Endothelial cell of umbilical vein (primary cell): ENCODE measurements around the gene STOX1. TPM values are rescaled to one million over a fixed set of nuclear protein-coding genes. Genes with fewer than 3 reads are reported as not detected.

Experiments
- BruUV-seq: library from RNA; stranded (reverse); fragments of 400-500 nt; replicated peaks from 2 replicates; lab custom pipeline; 2021; lab: Mats Ljungman, UMichigan
- CTCF ChIA-PET: fragments of 300-600, 350-600 bp; sonication (Branson Sonifier 250); formaldehyde crosslinking; loops from one replicate; lab custom pipeline; 2021; ENCODE audit warnings: antibody characterized with exemption, inconsistent platforms; lab: Charles Lee
- POLR2A ChIA-PET: fragments of 300-600, 350-600 bp; sonication (Branson Sonifier 250); formaldehyde crosslinking; loops from one replicate; lab custom pipeline; 2021; ENCODE audit warnings: antibody characterized with exemption, inconsistent platforms; lab: Charles Lee
- DNase-seq: peaks from one replicate; pipeline ENCODE4 v3.0.0-alpha.2; 2011; ENCODE audit warnings: low read depth, low spot score
- FAIRE-seq: peaks from 2 replicates; lab custom pipeline; 2011; peaks lifted over from hg19 to GRCh38; lab: Jason Lieb, UNC
- H2AFZ ChIP-seq: 2 replicates; pipeline ENCODE4 v1.6.0; 2012; ENCODE audit warnings: low read depth, low read length, control low read depth, inconsistent platforms
- H3K27ac ChIP-seq: 2 replicates; pipeline ENCODE4 v1.5.1; 2011; ENCODE audit warnings: low read depth, mild to moderate bottlenecking, control low read depth, low read length, moderate library complexity; ENCODE audit not compliant: insufficient read depth
- H3K27me3 ChIP-seq, 2 experiments: 2 replicates each; pipeline versions ENCODE4 v1.6.0 to v1.6.1; 2011; ENCODE audit warnings: low read length in 2 of 2, mixed read lengths in 1 of 2; ENCODE audit not compliant: control insufficient read depth in 2 of 2, insufficient read depth in 2 of 2
- H3K36me3 ChIP-seq, 2 experiments: 2 replicates in 1 of 2; 3 replicates in 1 of 2; pipeline ENCODE4 v1.5.1; 2011; ENCODE audit warnings: low read length in 2 of 2, mild to moderate bottlenecking in 1 of 2, moderate library complexity in 1 of 2; ENCODE audit not compliant: control insufficient read depth in 2 of 2, insufficient read depth in 2 of 2; ENCODE audit errors: extremely low read depth in 1 of 2
- H3K4me1 ChIP-seq: 3 replicates; pipeline ENCODE4 v1.5.1; 2011; ENCODE audit warnings: mild to moderate bottlenecking, low read length; ENCODE audit not compliant: control insufficient read depth, insufficient read depth; ENCODE audit errors: extremely low read depth
- H3K4me2 ChIP-seq: 2 replicates; pipeline ENCODE4 v1.6.1; 2011; ENCODE audit warnings: low read length, control low read depth, mixed read lengths; ENCODE audit not compliant: insufficient read depth
- H3K4me3 ChIP-seq, 3 experiments: fragments of 200-600 bp in 1 of 3; sonication (generic), shearing (Covaris generic) in 1 of 3; replicated peaks in 1 of 3; 2 replicates each; pipeline ENCODE4 v1.5.1; 2011 to 2016; ENCODE audit warnings: control low read depth in 3 of 3, low read length in 3 of 3, mild to moderate bottlenecking in 2 of 3, inconsistent platforms in 1 of 3, low read depth in 1 of 3, moderate library complexity in 1 of 3; ENCODE audit not compliant: insufficient read depth in 1 of 3
- H3K79me2 ChIP-seq: 2 replicates; pipeline ENCODE4 v1.6.0; 2012; ENCODE audit warnings: low read length, inconsistent platforms; ENCODE audit not compliant: control insufficient read depth, insufficient read depth
- H3K9ac ChIP-seq: replicated peaks from 2 replicates; pipeline ENCODE3; 2011; ENCODE audit warnings: low read length, control low read depth; ENCODE audit not compliant: insufficient read depth; ENCODE audit errors: extremely low read depth
- H3K9me1 ChIP-seq: replicated peaks from 3 replicates; pipeline ENCODE4 v1.6.0; 2011; ENCODE audit warnings: mild to moderate bottlenecking, low read length; ENCODE audit not compliant: control insufficient read depth, insufficient read depth; ENCODE audit errors: extremely low read depth
- H3K9me3 ChIP-seq: replicated peaks from 2 replicates; pipeline ENCODE4 v1.5.1; 2012; ENCODE audit warnings: low read length, inconsistent platforms; ENCODE audit not compliant: control insufficient read depth, insufficient read depth
- H4K20me1 ChIP-seq: replicated peaks from 2 replicates; pipeline ENCODE3; 2011; ENCODE audit warnings: mild to moderate bottlenecking, low read length; ENCODE audit not compliant: control insufficient read depth, insufficient read depth; ENCODE audit errors: extremely low read depth
- EZH2 ChIP-seq: IDR thresholded peaks from 2 replicates; pipeline ENCODE4 v1.6.1; 2012; ENCODE audit warnings: borderline replicate concordance, low read depth, mild to moderate bottlenecking, moderate library complexity, low read length, inconsistent platforms; ENCODE audit not compliant: severe bottlenecking
- FOS ChIP-seq: IDR thresholded peaks from 2 replicates; pipeline ENCODE4 v1.6.1; 2011; ENCODE audit warnings: mild to moderate bottlenecking, low read length, moderate library complexity, borderline replicate concordance; ENCODE audit not compliant: insufficient read depth
- GATA2 ChIP-seq: IDR thresholded peaks from 2 replicates; pipeline ENCODE4 v1.7.0; 2011; ENCODE audit warnings: low read depth, mild to moderate bottlenecking, moderate library complexity, mixed read lengths, low read length; ENCODE audit not compliant: insufficient read length, insufficient read depth
- JUN ChIP-seq: IDR thresholded peaks from 2 replicates; pipeline ENCODE4 v1.6.1; 2011; ENCODE audit warnings: borderline replicate concordance, low read depth; ENCODE audit not compliant: insufficient read length, insufficient read depth
- MAX ChIP-seq: IDR thresholded peaks from 2 replicates; pipeline ENCODE4 v1.6.1; 2011; ENCODE audit not compliant: insufficient read depth, insufficient read length
- MYC ChIP-seq: IDR thresholded peaks from one replicate; pipeline ENCODE4 v1.6.1; 2011; ENCODE audit warnings: mild to moderate bottlenecking, low read depth, low read length
- POLR2A ChIP-seq: IDR thresholded peaks from 2 replicates; pipeline ENCODE4 v1.6.1; 2012; ENCODE audit warnings: low read depth, mild to moderate bottlenecking, control low read depth, low read length
- POLR2AphosphoS5 ChIP-seq: IDR thresholded peaks from 2 replicates; pipeline ENCODE4 v1.6.1; 2012; ENCODE audit warnings: low read depth, mild to moderate bottlenecking, control low read depth, low read length, moderate library complexity; ENCODE audit not compliant: insufficient read depth
- dilution Hi-C: fragments of 300-500 bp; cut with MboI; formaldehyde crosslinking; loops from one replicate; pipeline ENCODE4 v1.15.0; 2019; ENCODE audit warnings: low sequenced_read_pairs; ENCODE audit not compliant: extremely low pct_ligation_motif_present
- intact Hi-C: fragments of 100-400 bp; cut with micrococcal nuclease; formaldehyde crosslinking; loops from one replicate; pipeline ENCODE4 v1.10.0; 2022
- polyA plus RNA-seq, 4 experiments: library from polyadenylated mRNA; depleted of rRNA in 3 of 4; stranded (reverse) in 3 of 4; unstranded in 1 of 4; fragments of >200 nt; gene quantifications; 2 replicates each; pipeline versions ENCODE4 v1.2.1 to v1.2.3, GENCODE V29; 2011 to 2012; ENCODE audit warnings: missing spikeins in 1 of 4
- total RNA-seq: library from RNA; stranded (reverse); gene quantifications from 2 replicates; pipeline ENCODE4 v1.2.3, GENCODE V29; 2021
- TF ChIP-seq, protein P1 (sequence below), 2 donors: IDR thresholded peaks; 1 replicate in 1 of 2; 2 replicates in 1 of 2; pipeline ENCODE4 v1.5.1; 2011; ENCODE audit warnings: low read length in 2 of 2, mild to moderate bottlenecking in 2 of 2, moderate library complexity in 2 of 2, control low read depth in 1 of 2, inconsistent platforms in 1 of 2, low read depth in 1 of 2; ENCODE audit not compliant: insufficient read depth in 1 of 2; ENCODE audit errors: extremely low read depth in 1 of 2

STOX1 gene
- total and polyA plus RNA-seq, 2 donors (not counting 3 experiments of a cell fraction or from before 2014, with no cell fraction given): 0.06 to 0.20 TPM

GRCh38 chr10:68877482-68878110 is 50.3 kb downstream of the STOX1 start:
- Histone ChIP-seq H3K4me3 (no peak overlapping the region), H3K36me3 (no peaks in the 10 kb centered on the region), H3K9me3 (no peaks in the 10 kb centered on the region), H3K27me3 (peaks cover 7 to 8% of the 10 kb centered on the region in 2 experiments), H3K9ac (no peak overlapping the region), H3K27ac (no peak overlapping the region), H3K9me1 (no peaks in the 10 kb centered on the region), H4K20me1 (no peaks in the 10 kb centered on the region), H3K4me2 (no peak overlapping the region), H3K79me2 (no peaks in the 10 kb centered on the region), H2AFZ (no peak overlapping the region), H3K4me1 (no peaks in the 10 kb centered on the region)
- intact Hi-C loops: no loop called here
- FAIRE-seq: no peak
- DNase-seq: no peak
- POLR2A ChIA-PET: no interaction called here
- CTCF ChIA-PET: no interaction called here
- dilution Hi-C loops: no loop called here
- no TSS peak for BruUV-seq
- TF ChIP-seq MYC: no peak
- TF ChIP-seq POLR2AphosphoS5: no peak
- TF ChIP-seq, protein P1, sequence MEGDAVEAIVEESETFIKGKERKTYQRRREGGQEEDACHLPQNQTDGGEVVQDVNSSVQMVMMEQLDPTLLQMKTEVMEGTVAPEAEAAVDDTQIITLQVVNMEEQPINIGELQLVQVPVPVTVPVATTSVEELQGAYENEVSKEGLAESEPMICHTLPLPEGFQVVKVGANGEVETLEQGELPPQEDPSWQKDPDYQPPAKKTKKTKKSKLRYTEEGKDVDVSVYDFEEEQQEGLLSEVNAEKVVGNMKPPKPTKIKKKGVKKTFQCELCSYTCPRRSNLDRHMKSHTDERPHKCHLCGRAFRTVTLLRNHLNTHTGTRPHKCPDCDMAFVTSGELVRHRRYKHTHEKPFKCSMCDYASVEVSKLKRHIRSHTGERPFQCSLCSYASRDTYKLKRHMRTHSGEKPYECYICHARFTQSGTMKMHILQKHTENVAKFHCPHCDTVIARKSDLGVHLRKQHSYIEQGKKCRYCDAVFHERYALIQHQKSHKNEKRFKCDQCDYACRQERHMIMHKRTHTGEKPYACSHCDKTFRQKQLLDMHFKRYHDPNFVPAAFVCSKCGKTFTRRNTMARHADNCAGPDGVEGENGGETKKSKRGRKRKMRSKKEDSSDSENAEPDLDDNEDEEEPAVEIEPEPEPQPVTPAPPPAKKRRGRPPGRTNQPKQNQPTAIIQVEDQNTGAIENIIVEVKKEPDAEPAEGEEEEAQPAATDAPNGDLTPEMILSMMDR (IDR thresholded peaks at IDR 0.05; ENCODE audit: extremely low read depth in 1 of 2, insufficient read depth in 1 of 2, low read depth in 1 of 2, low read length in 2 of 2): no peak

DNA sequence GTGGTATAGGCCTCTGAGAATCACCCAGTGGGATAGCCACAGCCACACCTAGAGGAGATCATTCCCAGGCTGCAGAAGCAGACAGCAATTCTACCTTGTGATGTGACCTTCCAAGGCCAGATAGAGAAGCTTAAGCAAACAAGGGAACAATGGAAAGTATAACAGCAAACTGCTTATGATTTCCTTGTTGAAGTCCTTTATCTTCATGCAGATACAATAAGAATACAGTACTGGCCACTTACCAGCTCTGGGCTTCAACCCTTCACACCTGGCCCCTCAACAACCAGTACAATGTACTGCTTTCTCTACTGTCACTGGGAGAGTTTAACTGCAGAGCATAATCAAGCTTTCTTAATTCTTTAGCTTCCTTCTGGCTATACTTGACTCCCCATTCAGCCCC is 51.2 kb downstream of the STOX1 start:
- ChIA-PET CTCF (interaction anchor here (1.5 kb wide), 1 partner anchor 10 kb away, joined by 5 read pairs; no protein-coding TSS in a partner anchor), POLR2A (no interaction called here)
- DNase-seq (no peak), FAIRE-seq (no peak)
- Histone ChIP-seq H3K27ac (no peak overlapping the region), H3K4me1 (no peaks in the 10 kb centered on the region), H3K36me3 (no peaks in the 10 kb centered on the region), H4K20me1 (no peaks in the 10 kb centered on the region), H3K27me3 (peaks cover 7 to 8% of the 10 kb centered on the region in 2 experiments), H2AFZ (no peak overlapping the region), H3K9ac (no peak overlapping the region), H3K9me1 (no peaks in the 10 kb centered on the region), H3K79me2 (no peaks in the 10 kb centered on the region), H3K4me2 (no peak overlapping the region), H3K9me3 (no peaks in the 10 kb centered on the region), H3K4me3 (no peak overlapping the region)
- TF ChIP-seq MAX: no peak
- TF ChIP-seq FOS: no peak
- TF ChIP-seq POLR2A: no peak
- TF ChIP-seq MYC: no peak
- TF ChIP-seq, protein P1 (IDR thresholded peaks at IDR 0.05; ENCODE audit: extremely low read depth in 1 of 2, insufficient read depth in 1 of 2, low read depth in 1 of 2, low read length in 2 of 2): no peak
- TF ChIP-seq GATA2: no peak
- no peak for TF ChIP-seq EZH2
- TF ChIP-seq JUN: no peak
- no peak for TF ChIP-seq POLR2AphosphoS5
- intact Hi-C loops: no loop called here
- dilution Hi-C loops: no loop called here
- no TSS peak for BruUV-seq
